IMR-90 (cell line): ENCODE measurements around the gene FAM174C.

ENCODE experiments used
- CTCF ChIP-seq: conservative IDR thresholded peaks from 2 replicates; pipeline ENCODE4 v1.5.1; 2012; ENCODE audit warnings: mild to moderate bottlenecking, low read depth, low read length, improper control_type of control experiment
- RAD21 ChIP-seq: IDR thresholded peaks from 2 replicates; pipeline ENCODE4 v1.6.1; 2012; ENCODE audit warnings: low read length, improper control_type of control experiment

- TF ChIP-seq RAD21 (no peak), CTCF (no peak)
Observed at GRCh38 chr19:1227304-1228054, 47.9 kb upstream of the FAM174C start.
